ACC112 (cell line): ENCODE measurements around the gene ADAMTS15.

ENCODE experiments used
- H2AFZ ChIP-seq: fragments of 200-600 bp; sonication (generic); one replicate; pipeline ENCODE4 v1.6.0; 2017; ENCODE audit warnings: antibody characterized with exemption, low read length; ENCODE audit not compliant: unreplicated experiment
- H3K27ac ChIP-seq: fragments of 200-600 bp; sonication (generic); 2 replicates; pipeline ENCODE4 v1.5.1; 2014; ENCODE audit warnings: low read depth, mild to moderate bottlenecking, antibody characterized with exemption, low read length, moderate library complexity
- H3K27me3 ChIP-seq: fragments of 200-600 bp; sonication (generic); 2 replicates; pipeline ENCODE4 v1.6.1; 2014; ENCODE audit warnings: mild to moderate bottlenecking, antibody characterized with exemption, low read length, moderate library complexity, mixed read lengths; ENCODE audit not compliant: insufficient read depth
- H3K36me3 ChIP-seq: fragments of 200-600 bp; sonication (generic); 2 replicates; pipeline ENCODE4 v1.6.1; 2016; ENCODE audit warnings: mild to moderate bottlenecking, antibody characterized with exemption, low read length, moderate library complexity, mixed read lengths; ENCODE audit not compliant: insufficient read depth
- H3K4me1 ChIP-seq: fragments of 200-600 bp; sonication (generic); one replicate; pipeline ENCODE4 v1.6.1; 2016; ENCODE audit warnings: low read length, mixed read lengths; ENCODE audit not compliant: insufficient read depth, unreplicated experiment, control insufficient read depth
- H3K4me3 ChIP-seq: fragments of 200-600 bp; sonication (generic); 2 replicates; pipeline ENCODE4 v1.5.1; 2014; ENCODE audit warnings: mild to moderate bottlenecking, low read depth, low read length
- H3K79me2 ChIP-seq: fragments of 200-600 bp; sonication (generic); one replicate; pipeline ENCODE4 v1.6.0; 2016; ENCODE audit warnings: low read length; ENCODE audit not compliant: control insufficient read depth, unreplicated experiment, insufficient read depth

Gene ADAMTS15

GRCh38 chr11:130485983-130486382 lies 37.5 kb downstream of the ADAMTS15 start:
- H3K79me2 ChIP-seq: no peaks in the 10 kb centered on the region
- no peak overlapping the region for H2AFZ ChIP-seq
- no peak overlapping the region for H3K27ac ChIP-seq
- no peaks in the 10 kb centered on the region for H3K27me3 ChIP-seq
- no peaks in the 10 kb centered on the region for H3K36me3 ChIP-seq
- H3K4me1 ChIP-seq: peaks cover 2% of the 10 kb centered on the region
- H3K4me3 ChIP-seq: no peak overlapping the region

GRCh38 chr11:130486391-130486836 lies 38.0 kb downstream of the ADAMTS15 start:
- H3K27me3 ChIP-seq: no peaks in the 10 kb centered on the region
- no peaks in the 10 kb centered on the region for H3K4me1 ChIP-seq
- H3K27ac ChIP-seq: no peak overlapping the region
- H3K36me3 ChIP-seq: no peaks in the 10 kb centered on the region
- no peak overlapping the region for H2AFZ ChIP-seq
- H3K79me2 ChIP-seq: no peaks in the 10 kb centered on the region
- no peak overlapping the region for H3K4me3 ChIP-seq

GRCh38 chr11:130486987-130487923 lies 38.8 kb downstream of the ADAMTS15 start:
- H3K27ac ChIP-seq: no peak overlapping the region
- H3K4me3 ChIP-seq: no peak overlapping the region

GRCh38 chr11:130487924-130488815 lies 39.7 kb downstream of the ADAMTS15 start:
- no peaks in the 10 kb centered on the region for H3K79me2 ChIP-seq
- no peaks in the 10 kb centered on the region for H3K27me3 ChIP-seq
- no peak overlapping the region for H3K4me3 ChIP-seq
- no peak overlapping the region for H2AFZ ChIP-seq
- H3K36me3 ChIP-seq: no peaks in the 10 kb centered on the region
- H3K4me1 ChIP-seq: no peaks in the 10 kb centered on the region
- no peak overlapping the region for H3K27ac ChIP-seq

More at GRCh38 chr11:130486987-130487923, 38.8 kb downstream of the ADAMTS15 start:
- no peak overlapping the region for H2AFZ ChIP-seq
- no peaks in the 10 kb centered on the region for H3K27me3 ChIP-seq
- no peaks in the 10 kb centered on the region for H3K79me2 ChIP-seq
- H3K36me3 ChIP-seq: no peaks in the 10 kb centered on the region
- H3K4me1 ChIP-seq: no peaks in the 10 kb centered on the region

DNA sequence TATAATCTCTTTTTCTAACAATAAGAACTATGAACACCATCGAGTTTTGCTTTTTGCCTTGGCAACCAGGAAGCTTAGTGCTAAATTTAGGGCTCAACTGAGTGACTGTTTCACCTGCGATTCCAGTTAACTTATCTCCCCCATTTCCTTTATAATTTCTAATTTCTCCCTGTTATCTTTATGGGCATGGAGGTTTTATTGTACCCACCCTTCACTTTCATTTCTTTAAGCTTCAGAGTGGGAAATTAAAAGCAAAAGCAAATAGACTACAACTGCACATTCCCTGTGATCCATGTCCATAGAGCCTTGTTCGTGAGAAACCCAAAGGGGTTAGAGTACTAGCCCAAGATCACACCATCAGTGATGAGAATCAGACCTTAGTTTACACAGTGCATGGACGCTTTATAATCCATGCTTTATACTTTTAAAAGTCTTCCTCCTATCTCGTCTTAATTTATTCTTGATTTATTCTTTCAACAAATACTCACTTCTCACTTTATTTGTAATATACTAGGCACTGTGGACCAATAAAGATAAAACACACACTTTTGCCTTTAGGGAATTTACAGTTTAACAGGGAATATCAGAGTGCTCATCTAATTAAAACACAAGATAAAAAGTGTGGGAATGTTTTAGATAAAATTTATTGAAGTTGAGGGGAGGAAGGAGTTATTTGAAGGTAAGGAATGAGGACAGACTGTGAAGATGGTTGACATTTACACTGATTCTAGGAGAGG lies 40.6 kb downstream of the ADAMTS15 start:
- H2AFZ ChIP-seq: no peak overlapping the region
- no peak overlapping the region for H3K4me3 ChIP-seq
- no peaks in the 10 kb centered on the region for H3K4me1 ChIP-seq
- H3K27ac ChIP-seq: no peak overlapping the region
- no peaks in the 10 kb centered on the region for H3K27me3 ChIP-seq
- no peaks in the 10 kb centered on the region for H3K79me2 ChIP-seq
- no peaks in the 10 kb centered on the region for H3K36me3 ChIP-seq

GRCh38 chr11:130489716-130490115 lies 41.3 kb downstream of the ADAMTS15 start:
- no peaks in the 10 kb centered on the region for H3K4me1 ChIP-seq
- no peaks in the 10 kb centered on the region for H3K36me3 ChIP-seq
- H3K79me2 ChIP-seq: no peaks in the 10 kb centered on the region
- H3K27ac ChIP-seq: no peak overlapping the region
- H3K4me3 ChIP-seq: no peak overlapping the region
- H2AFZ ChIP-seq: no peak overlapping the region
- H3K27me3 ChIP-seq: no peaks in the 10 kb centered on the region

DNA sequence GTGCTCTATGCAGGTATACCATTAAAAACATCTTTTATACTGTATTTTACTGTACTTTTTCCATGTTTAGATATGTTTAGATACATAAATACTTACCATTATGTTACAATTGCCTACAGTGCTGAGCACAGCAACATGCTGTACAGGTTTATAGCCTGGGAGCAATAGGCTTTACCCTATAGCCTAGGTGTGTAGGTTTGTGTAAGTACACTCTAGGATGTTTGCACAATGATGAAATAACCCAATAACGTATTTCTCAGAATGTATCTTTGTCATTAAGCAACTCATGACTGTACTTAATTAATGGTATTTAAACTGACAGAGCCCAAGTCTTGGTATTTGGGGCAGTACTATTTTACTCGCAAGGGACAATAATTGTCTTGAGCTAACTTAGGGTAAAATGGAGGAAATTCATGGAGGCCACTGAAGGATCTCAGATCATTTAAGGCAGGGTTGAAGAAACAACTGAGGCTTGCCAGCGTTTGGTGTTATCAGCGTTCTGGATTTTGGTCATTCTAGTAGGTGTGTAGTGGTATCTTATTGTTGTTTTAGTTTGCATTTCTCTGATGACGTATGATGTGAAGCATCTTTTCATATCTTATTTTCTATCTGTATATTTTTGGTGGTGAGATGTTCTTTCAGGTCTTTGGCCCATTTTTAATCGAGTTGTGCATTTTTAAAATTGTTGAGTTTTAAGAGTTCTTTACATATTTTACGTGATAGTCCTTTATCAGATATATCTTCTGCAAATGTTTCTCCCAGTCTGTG lies 42.4 kb downstream of the ADAMTS15 start:
- Histone ChIP-seq H3K79me2 (no peaks in the 10 kb centered on the region), H3K4me3 (no peak overlapping the region), H2AFZ (no peak overlapping the region), H3K27me3 (no peaks in the 10 kb centered on the region), H3K4me1 (no peaks in the 10 kb centered on the region), H3K27ac (no peak overlapping the region), H3K36me3 (no peaks in the 10 kb centered on the region)

DNA sequence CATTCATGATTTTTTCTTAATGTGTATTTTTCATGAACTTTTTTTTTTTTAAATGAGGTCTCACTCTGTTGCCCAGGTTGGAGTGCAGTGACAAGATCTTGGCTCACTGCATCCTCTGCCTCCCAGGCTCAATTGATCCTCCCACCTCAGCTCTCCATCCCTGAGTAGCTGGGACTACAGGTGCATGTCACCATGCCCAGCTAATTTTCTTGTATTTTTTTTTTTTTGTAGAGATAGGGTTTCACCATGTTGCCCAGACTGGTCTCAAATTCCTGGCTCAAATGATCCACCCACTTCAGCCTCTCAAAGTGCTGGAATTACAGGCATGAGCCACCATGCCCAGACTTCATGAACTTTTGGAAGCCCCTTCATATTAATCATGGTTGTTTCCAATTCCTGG lies 49.7 kb downstream of the ADAMTS15 start:
- no peak overlapping the region for H3K4me3 ChIP-seq
- no peaks in the 10 kb centered on the region; the same call in 1 of the 2 replicates for H3K36me3 ChIP-seq
- no peaks in the 10 kb centered on the region for H3K79me2 ChIP-seq
- H3K27me3 ChIP-seq: no peaks in the 10 kb centered on the region
- H2AFZ ChIP-seq: no peak overlapping the region
- H3K4me1 ChIP-seq: peaks cover 5% of the 10 kb centered on the region
- H3K27ac ChIP-seq: no peak overlapping the region

DNA sequence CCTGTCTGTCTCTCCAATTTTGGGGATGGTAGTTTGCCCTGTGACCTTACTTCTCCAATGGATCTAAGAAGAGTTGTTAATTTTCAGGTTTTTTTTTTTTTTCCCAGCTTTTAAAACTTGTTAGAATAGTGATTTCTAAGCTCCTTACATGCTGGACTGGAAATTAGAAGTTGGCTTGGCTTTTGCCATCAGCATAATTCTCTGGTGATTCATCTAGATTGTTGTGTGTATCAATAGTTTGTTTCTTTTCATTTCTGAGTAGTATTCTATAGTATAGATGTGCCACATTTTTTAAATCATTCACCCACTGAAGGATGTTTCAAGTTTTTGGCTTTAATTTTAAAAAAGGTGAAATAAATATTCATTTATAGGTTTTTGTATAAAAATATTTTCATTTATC lies 51.4 kb downstream of the ADAMTS15 start:
- Histone ChIP-seq H3K27me3 (no peaks in the 10 kb centered on the region), H3K4me3 (no peak overlapping the region), H3K36me3 (no peaks in the 10 kb centered on the region; the same call in 1 of the 2 replicates), H3K79me2 (no peaks in the 10 kb centered on the region), H2AFZ (peak overlapping the region; percentile 61), H3K4me1 (peaks cover 5% of the 10 kb centered on the region), H3K27ac (no peak overlapping the region)
